ENCODE results near the gene KLHL2.
"Not testable (repeated sequence)": the region's sequence is repeated elsewhere in the genome, so short reads cannot be mapped to it uniquely, and the experiment has no call there.

The KLHL2 gene

DNA sequence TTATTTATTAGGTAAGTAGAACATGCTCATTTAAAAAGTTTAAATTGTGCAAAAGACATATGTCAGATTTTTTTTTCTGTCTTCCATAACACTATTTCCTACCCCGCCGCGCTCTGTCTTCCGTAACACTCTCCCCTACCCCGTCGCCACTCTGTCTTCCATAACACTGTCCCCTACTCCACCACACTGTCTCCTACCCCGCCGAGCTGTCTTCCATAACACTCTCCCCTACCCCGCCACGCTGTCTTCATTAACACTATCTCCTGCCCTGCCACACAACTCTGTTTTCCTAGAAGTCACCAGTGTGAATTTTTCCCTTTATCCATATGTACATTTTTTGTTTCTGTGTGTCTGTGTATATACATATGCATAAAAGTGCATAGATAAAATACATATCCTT, 124.5 kb downstream of the KLHL2 start:
- no peak for DNase-seq

DNA sequence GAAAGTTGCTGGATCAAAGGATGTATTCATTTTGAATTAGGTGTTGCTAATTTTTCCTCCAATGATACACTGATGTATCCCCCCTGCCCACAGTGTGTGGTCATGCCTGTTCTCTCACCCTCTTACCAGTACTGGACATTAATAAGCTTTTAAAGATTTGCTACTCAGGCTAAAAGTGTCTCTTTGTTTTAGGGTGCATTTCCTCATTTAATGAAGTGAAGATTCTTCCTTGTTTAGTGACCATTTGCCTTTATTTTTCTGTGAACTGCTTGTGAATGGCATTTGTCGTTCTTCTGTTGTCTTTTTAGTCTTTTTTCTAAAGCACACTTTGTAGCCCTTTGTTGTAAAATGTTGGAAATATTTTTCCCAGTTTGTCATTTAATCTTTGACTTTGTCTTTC, 125.1 kb downstream of the KLHL2 start:
- no peak for DNase-seq

DNA sequence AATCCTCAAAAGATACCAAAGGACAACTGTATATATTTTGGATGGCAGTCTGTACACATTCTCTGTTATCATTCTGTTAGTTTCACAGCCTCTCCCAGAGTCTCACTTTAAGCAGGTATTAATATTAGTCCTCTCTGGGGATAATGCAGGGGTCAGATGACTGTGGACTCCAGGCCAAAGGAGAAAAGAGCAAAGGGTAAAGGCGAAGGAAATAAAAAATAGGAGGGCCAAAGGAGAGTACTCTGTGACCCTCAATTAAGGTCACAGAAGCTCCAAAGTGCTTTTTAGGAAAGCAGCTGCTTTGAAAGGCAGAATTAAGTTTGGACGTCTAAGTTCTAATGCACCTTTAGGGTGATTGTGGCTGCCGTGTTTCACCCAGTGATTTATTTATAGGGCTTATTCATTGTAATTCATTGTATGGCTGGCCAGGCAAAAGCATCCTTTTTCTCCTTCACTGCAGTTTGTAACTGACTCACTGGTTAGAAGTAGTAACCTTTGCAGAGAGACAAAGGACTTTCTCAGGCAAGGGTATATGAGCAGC, 127.9 kb downstream of the KLHL2 start:
- no peak for DNase-seq

DNA sequence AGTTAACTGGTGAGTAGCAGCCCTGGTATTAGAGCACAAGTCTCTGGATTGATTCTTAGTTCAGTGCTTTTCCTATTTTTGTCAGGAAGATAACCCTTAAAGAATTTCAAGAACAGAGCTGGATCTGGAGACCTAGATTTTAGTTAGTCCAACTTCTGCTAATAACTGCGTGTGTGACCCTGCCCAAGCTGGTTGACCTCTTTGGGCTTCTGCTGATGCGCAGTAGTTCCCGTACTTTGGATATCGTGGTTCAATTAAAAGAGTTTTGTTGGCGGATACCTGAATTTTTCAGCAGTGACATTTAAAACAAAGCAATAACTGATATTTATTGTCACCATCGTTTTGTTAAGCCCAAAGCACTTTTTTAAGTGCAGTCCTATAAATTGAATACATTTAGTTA, 129.4 kb downstream of the KLHL2 start:
- no peak for DNase-seq

DNA sequence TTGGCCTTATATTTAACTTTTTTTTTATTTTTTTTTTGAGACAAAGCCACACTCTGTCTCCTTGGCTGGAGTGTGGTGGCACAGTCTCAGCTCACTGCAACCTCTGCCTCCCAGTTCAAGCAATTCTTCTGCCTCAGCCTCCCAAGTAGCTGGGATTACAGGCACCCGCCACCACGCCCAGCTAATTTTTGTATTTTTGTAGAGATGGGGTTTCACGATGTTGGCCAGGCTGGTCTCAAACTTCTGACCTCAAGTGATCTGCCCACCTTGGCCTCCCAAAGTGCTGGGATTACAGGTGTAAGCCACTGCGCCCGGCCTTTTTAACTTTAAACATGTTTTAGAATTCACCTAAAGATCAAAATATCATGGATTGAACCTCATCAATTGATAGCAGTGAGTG, 135.0 kb downstream of the KLHL2 start:
- not testable (repeated sequence) for DNase-seq

DNA sequence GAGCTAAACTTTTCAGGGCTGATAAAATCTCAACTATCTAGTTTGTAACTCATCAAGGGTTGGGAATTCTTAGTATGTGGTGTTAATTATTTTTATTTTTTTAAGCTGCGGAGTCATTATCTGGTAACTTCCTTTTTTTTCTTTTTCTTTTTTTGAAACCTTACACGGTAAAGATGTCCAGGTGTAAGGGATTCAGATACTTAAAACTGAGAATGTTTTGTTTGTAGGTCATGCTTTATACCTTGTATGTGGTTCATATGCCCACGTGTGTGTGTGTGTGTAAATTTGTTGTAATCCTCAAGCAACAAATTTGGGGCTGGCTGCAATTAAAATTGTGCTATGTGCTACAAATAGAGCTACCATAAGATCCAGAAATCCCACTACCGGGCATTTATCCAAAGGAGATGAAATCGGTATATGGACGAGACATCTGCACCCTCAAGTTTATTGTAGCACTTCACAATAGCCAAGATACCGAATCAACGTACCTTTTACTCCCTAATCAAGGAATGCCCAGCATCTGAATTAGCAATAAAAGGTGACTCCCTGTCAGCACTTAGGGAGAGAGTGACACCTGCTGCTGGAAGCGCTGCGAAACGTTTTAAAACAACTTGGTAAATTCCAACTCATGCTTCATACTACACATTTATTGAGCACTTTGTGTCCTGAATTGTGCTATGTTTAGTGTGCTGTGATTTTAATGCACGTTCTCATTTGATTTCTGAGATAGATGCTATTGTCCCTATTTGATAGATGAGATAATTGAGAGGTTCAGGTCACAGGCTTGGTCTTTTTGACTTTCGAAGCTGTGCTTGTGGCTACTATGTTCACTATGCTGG, 136.2 kb downstream of the KLHL2 start:
- peak; percentile 23 for DNase-seq

DNA sequence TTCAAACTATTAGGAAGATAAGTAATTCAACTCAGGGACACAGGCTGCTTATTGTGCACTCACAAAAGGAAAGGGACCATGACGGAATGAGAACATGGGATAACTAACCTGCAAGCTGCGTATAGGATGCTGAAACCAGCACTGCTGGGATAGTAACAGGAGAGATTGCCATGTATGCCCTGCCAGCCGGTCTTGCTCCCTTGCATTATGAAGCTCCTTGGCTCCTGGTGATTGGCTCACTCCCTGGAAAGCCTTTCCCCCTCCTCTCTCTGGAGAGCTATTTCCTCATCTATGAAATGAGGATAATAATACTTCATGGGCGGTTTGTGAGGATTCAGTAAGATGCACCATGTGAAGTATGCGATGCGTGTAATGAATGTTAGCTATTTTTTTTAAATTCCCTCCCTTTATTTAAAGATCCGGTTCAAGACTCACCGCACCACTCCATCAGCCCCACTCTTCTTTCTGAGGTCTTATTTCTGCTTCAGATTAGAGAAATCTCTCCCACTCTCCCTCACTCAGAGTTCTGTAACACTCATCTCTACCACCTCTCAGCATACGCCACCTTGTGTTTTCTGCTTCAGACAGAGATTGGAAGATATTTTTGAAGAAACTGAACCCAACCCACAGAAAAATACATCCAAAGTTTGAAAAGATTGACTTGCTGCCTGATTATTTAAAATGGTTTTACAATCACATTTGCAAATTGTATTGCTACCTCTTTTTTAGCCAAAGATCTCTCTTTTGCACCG, 138.5 kb downstream of the KLHL2 start:
- no peak for DNase-seq

DNA sequence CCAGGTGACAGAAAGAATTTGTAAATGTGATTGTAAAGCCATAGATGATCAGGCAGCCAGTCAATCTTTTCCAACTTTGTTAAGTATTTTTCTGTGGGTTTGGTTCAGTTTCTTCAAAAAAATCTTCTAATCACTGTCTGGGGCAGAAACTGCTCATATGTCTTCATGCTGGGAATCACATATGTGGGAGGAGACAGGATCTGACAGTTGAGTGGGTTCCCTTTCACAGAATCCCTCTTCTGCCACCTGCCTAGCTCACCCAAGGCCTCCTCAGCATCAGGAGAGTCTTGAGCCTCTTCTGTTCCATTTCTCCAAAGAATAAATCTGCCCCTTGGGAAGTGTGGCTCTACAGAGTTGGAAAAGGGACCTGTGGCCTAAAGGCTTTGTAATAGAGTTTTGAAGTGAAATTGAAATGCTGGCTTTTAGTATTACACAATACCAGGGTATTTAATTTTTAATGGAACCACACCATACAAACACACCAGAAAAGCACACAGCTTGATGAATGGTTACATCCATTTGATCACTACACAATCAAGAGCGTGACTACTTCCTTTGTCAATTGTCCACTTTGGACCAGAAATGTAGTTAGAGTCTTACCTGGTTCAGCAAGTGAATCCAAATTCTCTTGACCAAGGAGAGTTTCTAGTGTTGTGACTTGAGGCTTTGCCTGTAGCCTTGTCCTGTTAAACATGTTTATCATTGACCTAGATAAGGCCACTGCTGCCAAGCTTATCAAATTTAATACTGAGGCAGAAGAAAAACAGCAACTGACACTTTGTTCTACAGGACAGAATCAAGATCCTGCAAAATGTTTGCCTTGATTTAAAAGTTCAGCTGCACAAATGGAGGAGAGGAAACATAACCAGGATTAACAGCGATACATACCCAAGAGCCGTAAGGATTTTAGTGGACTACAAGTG, 140.5 kb downstream of the KLHL2 start:
- DNase-seq, result no peak

DNA sequence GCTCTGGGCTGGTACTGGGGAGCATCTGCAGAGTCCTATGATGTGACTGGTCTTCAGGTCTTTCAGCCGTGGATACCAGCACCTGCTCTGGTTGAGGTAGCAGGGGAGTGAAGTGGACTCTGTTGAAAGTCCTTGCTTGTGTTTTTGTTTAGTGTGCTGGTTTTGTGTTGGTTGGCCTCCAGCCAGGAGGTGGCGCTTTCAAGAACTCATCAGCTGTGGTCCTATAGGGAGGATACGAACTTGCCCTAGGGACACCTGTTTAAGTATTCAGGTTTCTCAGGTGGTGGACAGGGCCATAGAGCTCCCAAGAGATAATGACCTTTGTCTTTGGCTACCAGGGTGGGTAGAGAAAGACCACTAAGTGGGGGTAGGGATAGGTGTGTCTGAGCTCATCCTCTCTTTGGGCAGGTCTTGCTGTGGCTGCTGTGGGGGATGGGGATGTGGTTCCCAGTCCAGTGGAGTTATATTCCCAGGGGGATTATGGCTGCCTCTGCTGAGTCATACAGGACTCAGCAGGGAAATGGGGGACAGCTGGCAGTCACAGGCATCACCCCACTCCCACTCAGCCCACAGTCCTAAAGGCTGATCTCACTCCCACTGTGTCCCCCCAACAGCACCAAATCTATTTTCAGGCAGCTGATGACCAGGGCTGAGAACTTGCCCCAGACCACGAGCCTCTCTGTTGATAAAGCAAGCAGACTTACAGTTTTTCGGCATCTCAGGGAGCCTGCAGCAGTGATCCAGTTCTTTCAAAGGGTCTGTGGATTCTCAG, 144.2 kb downstream of the KLHL2 start:
- no peak for DNase-seq

DNA sequence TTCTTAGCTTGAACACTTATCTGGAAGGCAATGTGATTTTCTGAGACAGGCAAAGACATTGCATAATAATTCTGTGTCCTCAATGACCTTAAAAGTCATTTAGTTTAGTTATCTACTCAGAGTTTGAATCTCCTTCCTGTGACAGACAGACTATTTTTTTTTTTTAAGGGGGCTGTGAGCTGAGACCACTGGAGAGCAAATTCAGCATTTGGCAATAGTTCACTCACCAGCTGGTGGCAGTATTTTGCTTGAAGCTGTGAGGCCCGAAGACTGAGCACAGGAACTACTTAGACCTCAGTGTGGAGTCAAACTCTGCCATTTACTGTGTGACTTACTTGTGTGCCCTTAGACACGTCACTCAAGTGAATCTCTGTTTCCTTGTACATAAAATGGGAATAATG, 148.5 kb downstream of the KLHL2 start:
- no peak for DNase-seq

DNA sequence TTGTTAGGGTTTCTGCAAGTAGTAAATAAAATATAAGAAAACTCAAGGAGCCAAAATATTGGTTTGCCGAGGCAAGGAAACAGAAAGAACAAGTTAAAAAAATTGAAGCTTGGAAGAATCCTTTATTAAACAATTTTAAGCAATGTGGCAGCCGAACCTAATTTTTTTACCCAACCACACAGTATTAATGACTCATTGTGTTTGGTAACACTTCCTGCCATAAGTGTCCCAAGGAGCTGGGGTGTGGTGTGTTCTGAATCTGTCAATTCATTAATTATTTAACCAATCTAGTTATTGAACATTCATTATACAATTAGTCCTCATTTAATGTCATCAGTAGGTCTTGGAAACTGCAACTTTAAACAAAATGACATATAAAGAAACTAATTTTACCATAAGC, 152.1 kb downstream of the KLHL2 start:
- DNase-seq, result no peak

DNA sequence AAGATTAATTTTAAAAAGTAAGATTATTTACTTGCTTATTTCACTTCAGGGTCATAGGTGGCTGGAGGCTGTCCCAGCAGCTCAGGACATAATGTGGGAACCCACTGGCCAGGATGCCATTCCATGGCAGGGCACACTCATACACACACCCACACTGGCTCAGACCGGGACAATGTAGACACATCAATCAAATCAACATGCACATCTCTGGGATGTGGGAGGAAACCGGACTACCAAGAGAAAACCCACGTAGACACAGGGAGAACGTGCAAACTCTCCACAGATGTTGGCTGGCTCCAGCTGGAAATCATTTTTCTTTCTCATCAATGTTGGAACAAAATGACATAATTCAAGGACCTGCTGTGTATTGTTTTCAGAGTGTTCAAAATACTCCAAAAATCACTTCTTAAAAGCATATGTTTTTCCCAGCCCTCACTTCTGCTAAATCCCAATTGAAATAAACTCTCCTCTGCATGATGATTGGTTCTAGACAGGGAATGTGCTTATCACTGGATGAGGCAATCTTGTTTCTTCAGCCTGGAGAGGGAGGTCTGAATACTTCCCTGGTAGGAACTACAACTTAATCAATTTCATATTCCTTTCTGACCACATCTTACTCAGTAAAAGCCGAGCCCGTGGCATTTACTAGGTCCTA, 152.8 kb downstream of the KLHL2 start:
- no peak for DNase-seq

DNA sequence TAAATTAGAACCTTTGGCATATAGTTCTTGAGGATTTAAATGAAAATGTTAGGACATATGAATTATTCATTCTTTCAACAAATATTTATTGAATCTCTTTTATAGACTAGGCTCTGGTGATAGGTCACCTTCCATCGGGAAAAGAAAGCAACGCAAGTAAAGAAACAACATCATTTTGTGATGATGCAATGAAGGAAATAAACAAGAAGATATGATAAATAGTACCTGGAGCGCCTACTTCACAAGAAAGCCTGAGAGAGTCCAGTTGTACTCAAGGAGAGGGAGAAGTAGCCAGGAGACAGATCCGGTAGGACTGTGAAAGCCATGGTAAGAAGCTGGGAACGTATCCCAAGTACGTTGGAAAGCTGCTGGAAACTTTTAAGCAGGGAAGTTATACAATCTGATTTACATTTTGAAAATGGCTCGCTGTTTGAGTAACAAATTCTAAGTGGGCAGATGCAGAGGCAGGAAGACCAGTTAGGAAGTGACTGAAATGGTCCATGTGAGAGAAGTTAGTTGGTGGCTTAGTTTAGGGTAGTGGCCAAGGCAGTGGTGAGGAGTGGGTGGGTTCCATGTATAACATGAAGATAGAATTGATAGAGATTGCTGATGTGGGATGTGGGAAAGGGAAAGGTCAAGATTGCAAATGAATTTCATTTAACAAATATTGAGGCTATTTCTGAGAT, 153.8 kb downstream of the KLHL2 start:
- no peak for DNase-seq

DNA sequence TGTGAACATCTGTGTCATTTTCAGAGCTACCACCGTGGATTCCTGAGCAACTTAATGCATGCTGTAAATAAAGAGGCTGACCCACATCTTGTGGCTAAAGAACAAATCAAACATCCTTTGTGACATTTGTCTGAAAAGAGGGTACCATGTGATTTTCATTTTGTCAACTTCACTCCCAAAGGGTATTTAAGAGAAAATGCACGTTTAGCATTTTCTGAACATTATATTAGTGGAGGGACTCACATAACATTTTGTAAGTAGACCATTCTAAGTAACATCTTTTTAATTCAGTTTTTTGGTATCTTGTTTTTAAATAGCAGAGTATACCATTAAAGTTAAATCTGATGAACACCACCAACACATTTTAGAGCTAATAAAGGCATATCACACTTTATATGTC, 154.4 kb downstream of the KLHL2 start:
- no peak for DNase-seq

DNA sequence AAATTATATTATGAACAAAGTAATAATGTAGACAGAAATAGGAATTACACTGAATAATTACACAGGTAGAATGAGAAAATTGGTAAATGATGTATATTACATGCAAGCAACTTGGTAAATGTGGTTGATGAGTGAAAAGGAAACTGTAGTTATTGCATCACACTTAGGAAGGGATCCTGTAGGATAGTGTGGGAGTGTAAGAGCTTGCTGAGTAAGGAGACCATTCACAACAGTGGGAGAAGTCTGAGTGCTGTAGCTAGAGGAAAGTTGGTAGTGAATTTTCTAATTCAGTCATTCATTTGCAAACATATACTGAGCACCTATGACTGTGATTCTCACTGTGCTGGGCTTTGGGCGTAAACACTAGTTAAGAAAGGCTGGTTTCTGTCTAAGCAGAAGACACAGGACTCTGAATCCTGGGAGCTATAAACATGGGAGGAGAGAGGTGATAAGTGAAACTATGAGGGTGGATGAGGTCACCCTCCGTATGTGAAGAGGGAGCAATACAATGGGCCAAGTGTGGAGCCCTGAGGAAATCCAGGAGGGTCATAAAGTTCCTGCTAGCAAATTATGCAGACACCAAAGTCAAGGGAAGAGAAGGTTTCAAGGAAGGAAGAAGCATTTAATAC, 157.2 kb downstream of the KLHL2 start:
- DNase-seq, result no peak

DNA sequence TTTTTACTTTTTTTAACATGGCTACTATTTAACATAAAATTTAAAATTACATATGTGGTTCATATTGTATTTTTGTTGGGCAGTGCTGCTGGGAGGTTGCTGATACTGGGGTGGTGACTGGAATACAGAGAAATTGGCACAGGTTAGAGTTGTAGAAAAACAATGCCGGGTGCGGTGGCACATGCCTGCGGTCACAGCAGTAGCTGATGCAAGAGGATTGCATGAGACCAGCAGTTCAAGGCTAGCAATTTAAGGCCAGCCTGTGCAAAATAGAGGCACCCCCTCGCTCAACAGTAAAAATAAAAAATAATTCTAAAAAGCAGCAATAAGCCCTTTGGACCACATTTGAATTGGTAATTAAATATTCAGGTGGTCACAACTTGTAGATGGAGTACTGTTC, 159.7 kb downstream of the KLHL2 start:
- no peak for DNase-seq

DNA sequence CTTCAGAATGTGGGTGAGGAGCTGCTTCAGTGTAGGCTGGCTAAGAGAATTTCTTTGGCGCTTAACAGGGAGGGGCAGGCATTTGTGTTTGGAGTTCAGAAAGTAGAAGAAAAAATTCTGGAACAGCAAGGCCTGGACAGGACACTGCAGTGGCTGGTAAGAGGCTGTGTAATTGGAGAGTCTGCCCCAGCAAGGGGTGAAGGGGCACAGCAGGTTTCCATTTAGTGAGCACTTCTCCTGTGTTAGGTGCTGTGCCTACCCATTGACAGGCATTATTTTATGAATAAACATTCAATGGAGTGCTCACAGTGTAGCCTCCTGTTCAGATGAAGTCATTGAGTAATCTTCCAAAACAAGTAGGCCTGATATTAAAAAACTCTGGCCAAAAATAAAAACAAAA, 160.8 kb downstream of the KLHL2 start:
- DNase-seq, result no peak

DNA sequence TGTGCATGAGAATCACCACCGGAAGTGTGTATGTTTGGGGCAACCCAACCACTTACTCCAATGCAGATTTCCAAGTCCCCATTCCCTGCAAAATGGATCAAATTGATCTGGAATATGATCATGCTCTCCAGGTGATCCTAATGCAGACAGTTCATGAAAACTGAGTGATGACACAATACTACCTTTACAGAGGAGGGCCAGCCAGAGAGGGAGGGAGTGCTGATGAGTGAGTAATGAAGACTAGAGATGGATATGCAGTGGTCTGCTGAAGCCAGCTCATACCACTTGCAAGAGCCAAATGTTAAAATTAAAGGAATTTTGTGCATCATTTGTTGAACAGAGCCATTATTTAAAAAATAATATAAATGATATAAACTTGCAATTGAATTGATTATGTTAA, 161.2 kb downstream of the KLHL2 start:
- no peak for DNase-seq

DNA sequence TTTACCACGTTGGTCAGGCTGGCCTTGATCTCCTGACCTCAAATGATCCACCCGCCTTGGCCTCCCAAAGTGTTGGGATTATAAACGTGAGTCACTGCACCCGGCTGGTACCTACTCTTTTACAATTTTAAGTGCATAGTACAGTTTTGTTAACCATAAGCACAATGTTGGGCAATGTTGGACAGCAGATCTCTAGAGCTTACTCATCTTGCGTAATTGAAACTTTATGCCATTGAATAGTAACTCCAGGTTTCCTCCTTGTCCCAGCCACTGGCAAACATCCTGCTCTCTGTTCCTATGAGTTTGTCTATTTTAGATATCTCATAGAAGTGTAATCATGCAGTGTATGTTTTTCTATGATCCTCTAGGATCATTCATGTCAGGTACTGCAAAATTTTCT, 162.2 kb downstream of the KLHL2 start:
- no peak for DNase-seq

DNA sequence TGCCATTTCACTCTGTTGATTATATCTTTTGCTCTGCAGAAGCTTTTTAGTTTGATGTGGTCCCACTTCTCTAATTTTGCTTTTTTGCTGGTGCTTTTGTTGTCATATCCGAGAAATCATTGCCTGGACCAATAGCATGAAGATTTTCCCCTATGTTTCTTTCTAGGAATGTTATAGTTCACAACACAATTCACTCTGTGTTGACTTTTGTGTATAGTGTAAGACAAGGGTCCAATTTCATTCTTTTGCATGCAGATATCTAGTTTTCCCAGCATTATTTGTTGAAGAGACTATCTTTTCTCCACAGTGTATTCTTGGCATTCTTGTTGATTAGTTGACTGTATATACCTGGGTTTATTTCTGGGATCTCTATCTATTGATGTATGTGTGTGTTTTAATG, 163.2 kb downstream of the KLHL2 start:
- no peak for DNase-seq

Data from CD4-positive, alpha-beta T cell treated with Interleukin-12 subunit alpha and Interleukin-12 subunit beta, for 1 hour (primary cell).